Cardiac muscle cell (in vitro differentiated cells and primary cell): Measurements from ENCODE around the gene SELENOK. TPM values are rescaled to one million over a fixed set of nuclear protein-coding genes. Genes with fewer than 3 reads are reported as not detected.

Experiments
- DNase-seq, 2 donors: peaks; one replicate each; pipeline versions ENCODE4 v3.0.0 to v3.0.0-alpha.2; 2010 to 2017; ENCODE audit warnings: low read depth in 1 of 2, low spot score in 1 of 2
- H3K27ac ChIP-seq: fragments of 200-600 bp; sonication (generic); 2 replicates; pipeline ENCODE4 v1.5.1; 2016
- H3K27me3 ChIP-seq: fragments of 200-600 bp; sonication (generic); 2 replicates; pipeline ENCODE4 v1.6.0; 2016; ENCODE audit warnings: control low read depth
- H3K36me3 ChIP-seq: fragments of 200-600 bp; sonication (generic); 2 replicates; pipeline ENCODE4 v1.5.1; 2016; ENCODE audit warnings: control low read depth
- H3K4me1 ChIP-seq: fragments of 200-600 bp; sonication (generic); 2 replicates; pipeline ENCODE4 v1.8.1; 2017; ENCODE audit warnings: low read depth, mild to moderate bottlenecking, mixed run types
- H3K4me3 ChIP-seq: fragments of 200-600 bp; sonication (generic); 2 replicates; pipeline ENCODE4 v1.5.1; 2016; ENCODE audit warnings: mild to moderate bottlenecking
- H3K9me3 ChIP-seq: fragments of 200-600 bp; sonication (generic); 2 replicates; pipeline ENCODE4 v1.5.1; 2017; ENCODE audit warnings: low read depth, mild to moderate bottlenecking, control low read depth
- polyA plus RNA-seq: library from polyadenylated mRNA; unstranded; fragments of >200 nt; fragmentation: Nextera tagmentation; extraction: Ambion mirVana; gene quantifications from 2 replicates; pipeline ENCODE4 v1.2.1, GENCODE V29; 2016
- total RNA-seq: library from RNA; depleted of rRNA; stranded (reverse); fragments of >200 nt; gene quantifications from 2 replicates; pipeline ENCODE4 v1.2.3, GENCODE V29; 2016
- TF ChIP-seq, protein P1 (sequence below): IDR thresholded peaks from 2 replicates; pipeline ENCODE4 v1.5.1; 2012; ENCODE audit warnings: low read depth, mild to moderate bottlenecking, low read length

SELENOK gene
- total and polyA plus RNA-seq, 2 experiments from 2014 or later: 77.8 to 227 TPM

DNA sequence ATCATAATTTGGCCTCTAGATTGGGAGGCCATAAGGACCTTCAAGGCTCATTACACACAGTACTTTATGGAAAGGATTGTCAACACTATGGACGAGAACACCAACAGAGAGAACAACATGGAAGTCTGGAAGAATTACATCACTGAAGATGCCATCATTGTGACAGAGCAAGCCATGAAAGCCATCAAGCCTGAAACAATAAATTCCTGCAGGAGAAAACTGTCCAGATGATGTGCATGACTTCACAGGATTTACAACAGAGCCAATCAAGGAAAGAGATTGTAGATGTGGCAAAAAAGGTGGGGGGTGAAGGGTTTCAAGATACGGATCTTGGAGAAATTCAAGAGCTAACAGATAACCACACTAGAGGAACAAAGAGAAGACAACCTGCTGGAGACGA, 29.4 kb downstream of the SELENOK start:
- TF ChIP-seq, protein P1, sequence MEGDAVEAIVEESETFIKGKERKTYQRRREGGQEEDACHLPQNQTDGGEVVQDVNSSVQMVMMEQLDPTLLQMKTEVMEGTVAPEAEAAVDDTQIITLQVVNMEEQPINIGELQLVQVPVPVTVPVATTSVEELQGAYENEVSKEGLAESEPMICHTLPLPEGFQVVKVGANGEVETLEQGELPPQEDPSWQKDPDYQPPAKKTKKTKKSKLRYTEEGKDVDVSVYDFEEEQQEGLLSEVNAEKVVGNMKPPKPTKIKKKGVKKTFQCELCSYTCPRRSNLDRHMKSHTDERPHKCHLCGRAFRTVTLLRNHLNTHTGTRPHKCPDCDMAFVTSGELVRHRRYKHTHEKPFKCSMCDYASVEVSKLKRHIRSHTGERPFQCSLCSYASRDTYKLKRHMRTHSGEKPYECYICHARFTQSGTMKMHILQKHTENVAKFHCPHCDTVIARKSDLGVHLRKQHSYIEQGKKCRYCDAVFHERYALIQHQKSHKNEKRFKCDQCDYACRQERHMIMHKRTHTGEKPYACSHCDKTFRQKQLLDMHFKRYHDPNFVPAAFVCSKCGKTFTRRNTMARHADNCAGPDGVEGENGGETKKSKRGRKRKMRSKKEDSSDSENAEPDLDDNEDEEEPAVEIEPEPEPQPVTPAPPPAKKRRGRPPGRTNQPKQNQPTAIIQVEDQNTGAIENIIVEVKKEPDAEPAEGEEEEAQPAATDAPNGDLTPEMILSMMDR: no peak
- H3K27me3 ChIP-seq: no peaks in the 10 kb centered on the region
- no peaks in the 10 kb centered on the region for H3K9me3 ChIP-seq
- no peaks in the 10 kb centered on the region for H3K4me1 ChIP-seq
- peaks cover 29% of the 10 kb centered on the region for H3K36me3 ChIP-seq
- DNase-seq: no peak
- no peak overlapping the region for H3K4me3 ChIP-seq
- no peak overlapping the region for H3K27ac ChIP-seq

DNA sequence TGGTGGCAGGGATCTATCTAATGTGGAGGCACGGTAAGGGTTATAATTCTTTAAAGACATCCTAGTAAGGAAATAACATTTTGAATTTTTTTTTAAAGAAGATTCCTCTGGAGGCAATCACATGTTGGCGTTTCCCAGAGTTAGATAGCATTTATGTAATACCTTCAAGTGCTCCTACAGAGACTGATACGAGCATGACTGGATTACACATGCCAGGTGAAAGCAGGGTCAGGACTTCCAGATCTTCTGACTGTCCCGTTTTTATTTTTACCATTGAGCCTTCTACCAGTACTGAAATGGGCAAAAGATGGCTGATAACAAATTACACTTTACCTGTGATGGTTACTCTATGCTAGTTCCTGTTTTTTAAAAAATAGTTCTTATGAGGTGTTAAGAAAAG, 31.5 kb downstream of the SELENOK start:
- Histone ChIP-seq H3K36me3 (peaks cover 29% of the 10 kb centered on the region), H3K27ac (no peak overlapping the region), H3K4me1 (no peaks in the 10 kb centered on the region), H3K4me3 (no peak overlapping the region), H3K9me3 (no peaks in the 10 kb centered on the region), H3K27me3 (no peaks in the 10 kb centered on the region)
- no peak for DNase-seq
- TF ChIP-seq, protein P1: no peak

DNA sequence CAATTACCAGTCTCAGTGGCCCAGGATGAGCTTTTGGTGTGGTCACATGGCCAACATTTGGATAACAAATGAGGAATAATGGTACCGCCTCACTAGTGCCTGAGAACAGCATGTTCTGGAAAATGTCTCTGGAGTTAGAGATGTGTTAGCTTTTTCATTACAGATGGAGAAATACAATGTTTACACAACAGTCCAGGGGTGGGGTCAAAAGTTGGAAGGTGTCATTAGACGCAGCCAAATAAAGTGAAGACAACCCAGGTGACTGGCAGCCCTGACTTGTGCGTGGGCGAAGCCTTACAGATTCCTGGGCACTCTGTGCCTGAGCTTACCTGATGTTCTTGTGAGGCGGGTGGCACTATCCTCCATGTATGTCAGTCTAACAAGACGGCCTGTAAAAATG, 32.5 kb downstream of the SELENOK start:
- Histone ChIP-seq H3K9me3 (no peaks in the 10 kb centered on the region), H3K27me3 (no peaks in the 10 kb centered on the region), H3K27ac (no peak overlapping the region), H3K4me1 (no peaks in the 10 kb centered on the region), H3K36me3 (peaks cover 23% of the 10 kb centered on the region), H3K4me3 (no peak overlapping the region)
- TF ChIP-seq, protein P1: no peak
- DNase-seq: no peak

DNA sequence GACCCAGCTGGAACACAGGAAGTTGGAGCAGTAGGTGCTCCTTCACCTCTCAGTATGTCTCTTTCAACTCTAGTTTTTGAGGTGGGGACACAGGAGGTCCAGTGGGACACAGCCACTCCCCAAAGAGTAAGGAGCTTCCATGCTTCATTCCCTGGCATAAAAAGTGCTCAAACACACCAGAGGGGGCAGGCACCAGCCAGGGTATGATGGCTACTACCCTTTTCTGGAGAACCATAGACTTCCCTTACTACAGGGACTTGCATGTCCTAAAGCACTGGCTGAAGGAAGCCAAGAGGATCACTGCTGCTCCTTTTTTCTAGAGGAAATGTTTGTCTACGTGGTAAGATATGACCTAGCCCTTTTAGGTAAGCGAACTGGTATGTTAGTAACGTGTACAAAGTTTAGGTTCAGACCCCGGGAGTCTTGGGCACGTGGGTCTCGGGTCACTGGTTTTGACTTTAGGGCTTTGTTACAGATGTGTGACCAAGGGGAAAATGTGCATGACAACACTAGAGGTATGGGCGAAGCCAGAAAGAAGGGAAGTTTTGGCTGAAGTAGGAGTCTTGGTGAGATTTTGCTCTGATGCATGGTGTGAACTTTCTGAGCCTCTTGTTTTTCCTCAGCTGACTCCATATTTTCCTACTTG, 33.4 kb downstream of the SELENOK start:
- no peak overlapping the region for H3K4me3 ChIP-seq
- no peaks in the 10 kb centered on the region for H3K27me3 ChIP-seq
- H3K4me1 ChIP-seq: no peaks in the 10 kb centered on the region
- H3K36me3 ChIP-seq: peaks cover 17% of the 10 kb centered on the region
- H3K9me3 ChIP-seq: no peaks in the 10 kb centered on the region
- no peak for DNase-seq
- H3K27ac ChIP-seq: no peak overlapping the region
- TF ChIP-seq, protein P1: no peak

DNA sequence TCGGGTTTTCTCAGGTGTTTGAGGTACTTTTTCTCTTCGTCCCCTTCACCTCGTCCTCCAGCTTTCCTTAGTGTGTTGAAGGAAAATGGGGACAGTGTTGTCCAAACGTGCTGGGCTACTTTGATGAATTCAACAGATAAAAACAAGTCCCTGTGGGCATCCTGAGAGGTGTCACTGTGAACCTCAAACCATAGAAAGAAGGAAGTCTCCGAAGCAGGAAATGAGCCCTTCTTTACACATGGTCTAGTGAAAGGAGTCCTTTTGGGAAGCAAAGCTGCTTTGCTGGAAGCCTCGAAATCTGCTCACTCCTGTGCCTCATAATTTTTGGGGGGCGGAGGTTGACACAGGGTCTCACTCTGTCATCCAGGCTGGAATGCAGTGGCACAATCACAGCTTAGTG, 34.7 kb downstream of the SELENOK start:
- H3K4me3 ChIP-seq: no peak overlapping the region
- no peak overlapping the region for H3K27ac ChIP-seq

More for the DNA sequence above, 34.7 kb downstream of the SELENOK start:
- DNase-seq: no peak
- H3K36me3 ChIP-seq: peaks cover 14% of the 10 kb centered on the region
- no peaks in the 10 kb centered on the region for H3K9me3 ChIP-seq
- H3K4me1 ChIP-seq: no peaks in the 10 kb centered on the region
- TF ChIP-seq, protein P1: no peak
- H3K27me3 ChIP-seq: no peaks in the 10 kb centered on the region
